Measurements from ENCODE around the gene SPAG4. TPM values are rescaled to one million over a fixed set of nuclear protein-coding genes. Genes with fewer than 3 reads are reported as not detected.

The SPAG4 gene
- total and polyA plus RNA-seq, 10 of the 15 experiments (the other 5 are each of a cell fraction or from before 2014, with no cell fraction given): 0.90 to 12.5 (median 2.4) TPM

DNA sequence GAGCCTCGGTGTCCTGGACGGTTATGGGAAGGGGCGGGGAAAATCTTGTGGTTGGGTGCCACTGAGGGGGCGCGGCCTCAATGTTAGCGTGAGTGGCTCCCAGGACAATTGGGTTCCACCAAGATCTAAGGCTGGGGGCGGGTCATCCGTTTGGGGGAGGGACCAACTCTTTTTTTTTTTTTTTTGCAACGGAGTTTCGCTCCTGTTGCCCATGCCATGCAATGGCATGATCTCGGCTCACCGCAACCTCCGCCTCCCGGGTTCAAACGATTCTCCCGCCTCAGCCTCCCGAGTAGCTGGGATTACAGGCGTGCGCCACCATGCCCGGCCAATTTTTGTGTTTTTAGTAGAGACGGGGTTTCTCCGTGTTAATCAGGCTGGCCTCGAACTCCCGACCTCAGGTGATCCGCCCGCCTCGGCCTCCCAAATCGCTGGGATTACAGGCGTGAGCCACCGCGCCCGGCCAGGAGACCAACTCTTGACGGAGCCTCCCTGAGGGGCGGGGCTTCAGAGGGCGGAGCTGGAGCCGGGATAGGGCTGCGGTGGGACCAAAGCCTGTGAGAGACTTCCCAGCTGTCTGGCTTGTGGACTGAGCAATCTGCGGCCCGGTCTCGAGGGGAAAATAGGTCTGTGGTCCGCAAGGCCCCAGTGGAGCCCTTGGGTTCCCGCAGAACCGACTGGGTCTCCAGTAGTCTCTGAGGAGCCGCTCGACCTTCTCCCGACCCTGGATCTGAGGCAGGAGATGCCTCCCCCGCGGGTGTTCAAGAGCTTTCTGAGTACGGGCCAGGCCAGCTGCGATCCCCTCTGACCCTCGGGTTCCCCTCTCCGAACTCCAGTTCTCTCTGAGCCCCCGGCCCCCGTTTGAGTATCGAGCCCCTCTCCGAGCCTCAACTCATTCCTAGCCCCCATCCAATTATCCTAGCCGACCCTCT lies 1.1 kb downstream of the SPAG4 start (continued):
- TF ChIP-seq, protein P1, sequence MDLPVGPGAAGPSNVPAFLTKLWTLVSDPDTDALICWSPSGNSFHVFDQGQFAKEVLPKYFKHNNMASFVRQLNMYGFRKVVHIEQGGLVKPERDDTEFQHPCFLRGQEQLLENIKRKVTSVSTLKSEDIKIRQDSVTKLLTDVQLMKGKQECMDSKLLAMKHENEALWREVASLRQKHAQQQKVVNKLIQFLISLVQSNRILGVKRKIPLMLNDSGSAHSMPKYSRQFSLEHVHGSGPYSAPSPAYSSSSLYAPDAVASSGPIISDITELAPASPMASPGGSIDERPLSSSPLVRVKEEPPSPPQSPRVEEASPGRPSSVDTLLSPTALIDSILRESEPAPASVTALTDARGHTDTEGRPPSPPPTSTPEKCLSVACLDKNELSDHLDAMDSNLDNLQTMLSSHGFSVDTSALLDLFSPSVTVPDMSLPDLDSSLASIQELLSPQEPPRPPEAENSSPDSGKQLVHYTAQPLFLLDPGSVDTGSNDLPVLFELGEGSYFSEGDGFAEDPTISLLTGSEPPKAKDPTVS (IDR thresholded peaks at IDR 0.05; ENCODE audit: low read depth, low read length): no peak
- TF ChIP-seq RELA (IDR thresholded peaks at IDR 0.05; ENCODE audit: borderline replicate concordance, partially characterized antibody) (peak; percentile 33), SREBF2 (IDR thresholded peaks at IDR 0.05; ENCODE audit: low read length) (no peak), RCOR1 (conservative IDR thresholded peaks at IDR 0.05; ENCODE audit: low read depth, low read length) (no peak), MEF2B (IDR thresholded peaks at IDR 0.05; ENCODE audit: partially characterized antibody, poor library complexity, severe bottlenecking) (no peak), MTA2 (IDR thresholded peaks at IDR 0.05; ENCODE audit: low read depth) (no peak), KDM1A (IDR thresholded peaks at IDR 0.05; ENCODE audit: borderline replicate concordance) (no peak), RBBP5 (conservative IDR thresholded peaks at IDR 0.05) (no peak), PAX5 (IDR thresholded peaks at IDR 0.05; ENCODE audit: borderline replicate concordance, low read depth, low read length) (no peak), NFYA (IDR thresholded peaks at IDR 0.05; ENCODE audit: borderline replicate concordance, low read depth, low read length) (no peak), ZNF274 (IDR thresholded peaks at IDR 0.05; ENCODE audit: insufficient read depth, insufficient read length) (no peak), NFYB (IDR thresholded peaks at IDR 0.05; ENCODE audit: insufficient read depth, low read depth, low read length) (peak; percentile 25; the same call in 1 of the 2 replicates), TAF1 (IDR thresholded peaks at IDR 0.05; ENCODE audit: borderline replicate concordance, low read depth, low read length) (no peak), CBX3 (IDR thresholded peaks at IDR 0.05; ENCODE audit: borderline replicate concordance, low read depth) (no peak), ZBED1 (IDR thresholded peaks at IDR 0.05; ENCODE audit: borderline replicate concordance) (no peak), POLR2A (IDR thresholded peaks at IDR 0.05; ENCODE audit: low read depth, low read length) (no peak)
- TF ChIP-seq, protein P2, sequence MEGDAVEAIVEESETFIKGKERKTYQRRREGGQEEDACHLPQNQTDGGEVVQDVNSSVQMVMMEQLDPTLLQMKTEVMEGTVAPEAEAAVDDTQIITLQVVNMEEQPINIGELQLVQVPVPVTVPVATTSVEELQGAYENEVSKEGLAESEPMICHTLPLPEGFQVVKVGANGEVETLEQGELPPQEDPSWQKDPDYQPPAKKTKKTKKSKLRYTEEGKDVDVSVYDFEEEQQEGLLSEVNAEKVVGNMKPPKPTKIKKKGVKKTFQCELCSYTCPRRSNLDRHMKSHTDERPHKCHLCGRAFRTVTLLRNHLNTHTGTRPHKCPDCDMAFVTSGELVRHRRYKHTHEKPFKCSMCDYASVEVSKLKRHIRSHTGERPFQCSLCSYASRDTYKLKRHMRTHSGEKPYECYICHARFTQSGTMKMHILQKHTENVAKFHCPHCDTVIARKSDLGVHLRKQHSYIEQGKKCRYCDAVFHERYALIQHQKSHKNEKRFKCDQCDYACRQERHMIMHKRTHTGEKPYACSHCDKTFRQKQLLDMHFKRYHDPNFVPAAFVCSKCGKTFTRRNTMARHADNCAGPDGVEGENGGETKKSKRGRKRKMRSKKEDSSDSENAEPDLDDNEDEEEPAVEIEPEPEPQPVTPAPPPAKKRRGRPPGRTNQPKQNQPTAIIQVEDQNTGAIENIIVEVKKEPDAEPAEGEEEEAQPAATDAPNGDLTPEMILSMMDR (IDR thresholded peaks at IDR 0.05 in 2 of 3, conservative IDR thresholded peaks at IDR 0.05 in 1 of 3; ENCODE audit: control insufficient read depth in 2 of 3, extremely low read depth in 1 of 3, insufficient read depth in 1 of 3, low read depth in 3 of 3, low read length in 3 of 3): no peak
- TF ChIP-seq, protein P3, sequence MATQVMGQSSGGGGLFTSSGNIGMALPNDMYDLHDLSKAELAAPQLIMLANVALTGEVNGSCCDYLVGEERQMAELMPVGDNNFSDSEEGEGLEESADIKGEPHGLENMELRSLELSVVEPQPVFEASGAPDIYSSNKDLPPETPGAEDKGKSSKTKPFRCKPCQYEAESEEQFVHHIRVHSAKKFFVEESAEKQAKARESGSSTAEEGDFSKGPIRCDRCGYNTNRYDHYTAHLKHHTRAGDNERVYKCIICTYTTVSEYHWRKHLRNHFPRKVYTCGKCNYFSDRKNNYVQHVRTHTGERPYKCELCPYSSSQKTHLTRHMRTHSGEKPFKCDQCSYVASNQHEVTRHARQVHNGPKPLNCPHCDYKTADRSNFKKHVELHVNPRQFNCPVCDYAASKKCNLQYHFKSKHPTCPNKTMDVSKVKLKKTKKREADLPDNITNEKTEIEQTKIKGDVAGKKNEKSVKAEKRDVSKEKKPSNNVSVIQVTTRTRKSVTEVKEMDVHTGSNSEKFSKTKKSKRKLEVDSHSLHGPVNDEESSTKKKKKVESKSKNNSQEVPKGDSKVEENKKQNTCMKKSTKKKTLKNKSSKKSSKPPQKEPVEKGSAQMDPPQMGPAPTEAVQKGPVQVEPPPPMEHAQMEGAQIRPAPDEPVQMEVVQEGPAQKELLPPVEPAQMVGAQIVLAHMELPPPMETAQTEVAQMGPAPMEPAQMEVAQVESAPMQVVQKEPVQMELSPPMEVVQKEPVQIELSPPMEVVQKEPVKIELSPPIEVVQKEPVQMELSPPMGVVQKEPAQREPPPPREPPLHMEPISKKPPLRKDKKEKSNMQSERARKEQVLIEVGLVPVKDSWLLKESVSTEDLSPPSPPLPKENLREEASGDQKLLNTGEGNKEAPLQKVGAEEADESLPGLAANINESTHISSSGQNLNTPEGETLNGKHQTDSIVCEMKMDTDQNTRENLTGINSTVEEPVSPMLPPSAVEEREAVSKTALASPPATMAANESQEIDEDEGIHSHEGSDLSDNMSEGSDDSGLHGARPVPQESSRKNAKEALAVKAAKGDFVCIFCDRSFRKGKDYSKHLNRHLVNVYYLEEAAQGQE (IDR thresholded peaks at IDR 0.05; ENCODE audit: low read depth, low read length): no peak
- TF ChIP-seq, protein P4, sequence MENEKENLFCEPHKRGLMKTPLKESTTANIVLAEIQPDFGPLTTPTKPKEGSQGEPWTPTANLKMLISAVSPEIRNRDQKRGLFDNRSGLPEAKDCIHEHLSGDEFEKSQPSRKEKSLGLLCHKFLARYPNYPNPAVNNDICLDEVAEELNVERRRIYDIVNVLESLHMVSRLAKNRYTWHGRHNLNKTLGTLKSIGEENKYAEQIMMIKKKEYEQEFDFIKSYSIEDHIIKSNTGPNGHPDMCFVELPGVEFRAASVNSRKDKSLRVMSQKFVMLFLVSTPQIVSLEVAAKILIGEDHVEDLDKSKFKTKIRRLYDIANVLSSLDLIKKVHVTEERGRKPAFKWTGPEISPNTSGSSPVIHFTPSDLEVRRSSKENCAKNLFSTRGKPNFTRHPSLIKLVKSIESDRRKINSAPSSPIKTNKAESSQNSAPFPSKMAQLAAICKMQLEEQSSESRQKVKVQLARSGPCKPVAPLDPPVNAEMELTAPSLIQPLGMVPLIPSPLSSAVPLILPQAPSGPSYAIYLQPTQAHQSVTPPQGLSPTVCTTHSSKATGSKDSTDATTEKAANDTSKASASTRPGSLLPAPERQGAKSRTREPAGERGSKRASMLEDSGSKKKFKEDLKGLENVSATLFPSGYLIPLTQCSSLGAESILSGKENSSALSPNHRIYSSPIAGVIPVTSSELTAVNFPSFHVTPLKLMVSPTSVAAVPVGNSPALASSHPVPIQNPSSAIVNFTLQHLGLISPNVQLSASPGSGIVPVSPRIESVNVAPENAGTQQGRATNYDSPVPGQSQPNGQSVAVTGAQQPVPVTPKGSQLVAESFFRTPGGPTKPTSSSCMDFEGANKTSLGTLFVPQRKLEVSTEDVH (IDR thresholded peaks at IDR 0.05; ENCODE audit: low read depth, partially characterized antibody): no peak

Data from GM12878 (cell line).